Dermis blood vessel endothelial cell (primary cell): Measurements from ENCODE around the gene SPTLC2. TPM values are rescaled to one million over a fixed set of nuclear protein-coding genes. Genes with fewer than 3 reads are reported as not detected.
"Not testable (repeated sequence)": the region's sequence is repeated elsewhere in the genome, so short reads cannot be mapped to it uniquely, and the experiment has no call there.

ENCODE experiments used
- DNase-seq: peaks from one replicate; pipeline ENCODE4 v3.0.0; 2010
- total RNA-seq: library from RNA; depleted of rRNA; stranded (reverse); fragments of >200 nt; gene quantifications from 2 replicates; pipeline ENCODE4 v1.2.3, GENCODE V29; 2014

The SPTLC2 gene
- total RNA-seq, 1 donor from 2014 or later: 104 TPM

GRCh38 chr14:77547512-77548180 lies 68.8 kb downstream of the SPTLC2 start:
- no peak for DNase-seq

- DNase-seq: not testable (repeated sequence)
Observed at GRCh38 chr14:77545171-77545570, 71.3 kb downstream of the SPTLC2 start.

GRCh38 chr14:77544571-77544970 lies 71.9 kb downstream of the SPTLC2 start:
- no peak for DNase-seq

- no peak for DNase-seq
Observed at GRCh38 chr14:77543637-77544334, 72.7 kb downstream of the SPTLC2 start.

GRCh38 chr14:77543240-77543551 lies 73.2 kb downstream of the SPTLC2 start:
- peak; percentile 46 for DNase-seq

- DNase-seq: peak; percentile 86
Observed at GRCh38 chr14:77542421-77543239, 73.8 kb downstream of the SPTLC2 start.

- no peak for DNase-seq
Observed at GRCh38 chr14:77541905-77542304, 74.5 kb downstream of the SPTLC2 start.

- DNase-seq: not testable (repeated sequence)
Observed at GRCh38 chr14:77536951-77537350, 79.5 kb downstream of the SPTLC2 start.

GRCh38 chr14:77531071-77531470 lies 85.4 kb downstream of the SPTLC2 start:
- no peak for DNase-seq

GRCh38 chr14:77529963-77530362 lies 86.5 kb downstream of the SPTLC2 start:
- DNase-seq: no peak

- DNase-seq: no peak
Observed at GRCh38 chr14:77529213-77529612, 87.2 kb downstream of the SPTLC2 start.

GRCh38 chr14:77528701-77529100 lies 87.7 kb downstream of the SPTLC2 start:
- DNase-seq: not testable (repeated sequence)

- DNase-seq: no peak
Observed at GRCh38 chr14:77526266-77526665, 90.2 kb downstream of the SPTLC2 start.

- no peak for DNase-seq
Observed at GRCh38 chr14:77524536-77524935, 91.9 kb downstream of the SPTLC2 start.

GRCh38 chr14:77523109-77523508 lies 93.3 kb downstream of the SPTLC2 start:
- DNase-seq: peak; percentile 15

GRCh38 chr14:77520555-77520954 lies 95.9 kb downstream of the SPTLC2 start:
- no peak for DNase-seq

- no peak for DNase-seq
Observed at GRCh38 chr14:77516126-77516525, 100.3 kb downstream of the SPTLC2 start.

- no peak for DNase-seq
Observed at GRCh38 chr14:77511486-77512162, 104.8 kb downstream of the SPTLC2 start.

- DNase-seq: no peak
Observed at GRCh38 chr14:77509366-77509765, 107.1 kb downstream of the SPTLC2 start.

GRCh38 chr14:77508876-77509275 lies 107.6 kb downstream of the SPTLC2 start:
- no peak for DNase-seq

- DNase-seq: no peak
Observed at GRCh38 chr14:77508249-77508648, 108.2 kb downstream of the SPTLC2 start.

GRCh38 chr14:77507762-77508161 lies 108.7 kb downstream of the SPTLC2 start:
- no peak for DNase-seq

GRCh38 chr14:77505031-77505430 lies 111.4 kb downstream of the SPTLC2 start:
- no peak for DNase-seq
